Tongue (tissue), 2 donors: ENCODE measurements around the gene ZDHHC5. TPM values are rescaled to one million over a fixed set of nuclear protein-coding genes. Genes with fewer than 3 reads are reported as not detected.
A peak's percentile ranks its signal among the peaks of the same experiment; 100 is the strongest.

Source experiments
- DNase-seq: peaks from one replicate; pipeline ENCODE4 v3.0.0-alpha.2; 2015
- total RNA-seq: library from RNA; depleted of rRNA; stranded (reverse); fragments of >200 nt; gene quantifications from one replicate; pipeline ENCODE4 v1.2.3, GENCODE V29; 2014

Gene ZDHHC5, protein sequence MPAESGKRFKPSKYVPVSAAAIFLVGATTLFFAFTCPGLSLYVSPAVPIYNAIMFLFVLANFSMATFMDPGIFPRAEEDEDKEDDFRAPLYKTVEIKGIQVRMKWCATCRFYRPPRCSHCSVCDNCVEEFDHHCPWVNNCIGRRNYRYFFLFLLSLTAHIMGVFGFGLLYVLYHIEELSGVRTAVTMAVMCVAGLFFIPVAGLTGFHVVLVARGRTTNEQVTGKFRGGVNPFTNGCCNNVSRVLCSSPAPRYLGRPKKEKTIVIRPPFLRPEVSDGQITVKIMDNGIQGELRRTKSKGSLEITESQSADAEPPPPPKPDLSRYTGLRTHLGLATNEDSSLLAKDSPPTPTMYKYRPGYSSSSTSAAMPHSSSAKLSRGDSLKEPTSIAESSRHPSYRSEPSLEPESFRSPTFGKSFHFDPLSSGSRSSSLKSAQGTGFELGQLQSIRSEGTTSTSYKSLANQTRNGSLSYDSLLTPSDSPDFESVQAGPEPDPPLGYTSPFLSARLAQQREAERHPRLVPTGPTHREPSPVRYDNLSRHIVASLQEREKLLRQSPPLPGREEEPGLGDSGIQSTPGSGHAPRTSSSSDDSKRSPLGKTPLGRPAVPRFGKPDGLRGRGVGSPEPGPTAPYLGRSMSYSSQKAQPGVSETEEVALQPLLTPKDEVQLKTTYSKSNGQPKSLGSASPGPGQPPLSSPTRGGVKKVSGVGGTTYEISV
- total RNA-seq = 29.7 TPM

DNA sequence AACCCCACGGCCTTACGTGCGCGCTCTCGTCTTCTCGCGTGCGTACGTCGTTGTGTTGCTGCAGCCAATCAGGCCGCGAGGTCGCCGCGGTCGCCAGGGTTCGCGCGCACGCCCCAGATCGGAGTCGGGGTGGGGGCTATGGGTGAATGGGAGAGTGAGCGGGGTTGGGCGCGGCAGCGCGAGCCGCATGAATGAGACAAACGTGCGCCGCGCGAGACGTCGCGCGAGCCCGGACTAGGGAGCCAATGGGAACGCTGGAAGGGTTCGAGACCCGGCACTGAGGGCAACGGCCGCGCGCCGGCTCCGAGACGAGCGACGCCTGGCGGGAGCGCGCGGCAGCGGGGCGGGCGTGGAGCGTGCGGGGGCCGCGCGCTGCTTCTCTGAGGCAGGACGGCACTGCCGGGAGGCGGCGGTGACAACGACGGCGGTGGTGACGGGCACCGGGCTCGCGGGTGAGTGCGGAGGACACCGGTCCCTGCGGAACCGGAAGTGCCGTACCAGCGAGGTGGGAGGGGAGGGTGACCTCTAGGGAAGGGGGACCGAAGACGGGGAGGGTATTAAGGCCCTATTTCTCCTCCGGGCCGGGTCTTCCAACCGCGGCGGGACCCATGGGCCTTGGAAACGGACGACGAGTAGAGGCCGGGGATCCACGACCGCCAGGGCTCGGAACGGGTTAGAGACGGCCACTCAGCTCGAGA, at the start of gene ZDHHC5:
Gene ZDHHC5, plus strand, starts transcription at position 379 of the 698 bp plus-strand sequence. CDS start 4,977 bp downstream, outside the sequence.
- DNase-seq = peak; percentile 99

DNA sequence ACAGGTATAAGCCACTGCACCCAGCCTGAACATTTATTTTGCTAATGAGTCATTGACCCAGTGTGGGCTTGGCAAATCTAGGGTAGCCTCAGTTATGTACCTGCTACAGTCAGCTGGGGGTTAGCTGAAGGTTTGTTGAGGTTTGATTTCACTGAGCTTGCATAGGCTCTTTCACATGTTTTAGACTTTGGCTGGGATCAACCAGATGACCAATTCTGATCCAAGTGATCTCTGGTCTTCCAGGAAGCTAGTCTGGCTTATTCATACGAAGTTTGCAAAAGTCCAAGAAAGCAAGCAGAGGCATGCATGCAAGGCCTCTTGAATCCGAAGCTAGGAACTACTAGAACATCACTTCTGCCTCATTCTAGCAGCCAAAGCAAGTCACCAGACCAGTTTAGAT, 49.5 kb upstream of the ZDHHC5 start:
- DNase-seq = no peak

DNA sequence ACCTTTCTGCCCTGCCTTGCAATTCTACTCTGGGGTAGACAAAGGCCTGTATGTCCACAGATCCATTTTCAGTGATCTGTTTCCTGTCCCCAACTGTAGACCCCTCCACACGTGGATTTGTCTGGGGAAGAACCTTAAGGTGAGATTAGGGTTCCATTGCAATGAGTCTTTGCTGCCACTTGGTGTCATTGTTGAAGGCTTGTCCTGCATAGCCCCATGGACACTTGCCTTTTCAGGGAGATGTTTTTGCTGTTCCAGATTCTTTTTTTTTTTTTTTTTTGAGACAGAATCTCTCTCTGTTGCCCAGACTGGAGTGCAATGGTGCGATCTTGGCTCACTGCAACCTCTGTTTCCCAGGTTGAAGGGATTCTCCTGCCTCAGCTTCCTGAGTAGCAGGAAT, 48.6 kb upstream of the ZDHHC5 start:
- no peak for DNase-seq

DNA sequence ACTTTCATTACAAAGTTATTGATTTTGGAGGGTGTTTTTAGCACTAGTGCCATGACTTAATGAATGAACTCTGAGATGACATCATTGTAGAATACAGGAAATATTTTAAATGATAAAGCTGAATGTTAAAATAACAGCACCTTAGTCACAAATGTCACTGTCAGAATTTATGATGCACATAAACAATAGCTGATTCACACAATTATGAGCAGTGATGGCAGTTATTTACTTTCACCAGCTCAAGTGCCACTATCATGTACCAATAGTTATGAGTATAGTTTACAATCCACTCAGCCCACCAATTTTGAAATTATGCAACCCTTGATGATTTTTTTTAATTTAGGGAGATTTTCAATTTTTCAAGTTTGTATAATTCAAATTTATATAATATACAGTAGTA, 47.4 kb upstream of the ZDHHC5 start:
- no peak for DNase-seq

DNA sequence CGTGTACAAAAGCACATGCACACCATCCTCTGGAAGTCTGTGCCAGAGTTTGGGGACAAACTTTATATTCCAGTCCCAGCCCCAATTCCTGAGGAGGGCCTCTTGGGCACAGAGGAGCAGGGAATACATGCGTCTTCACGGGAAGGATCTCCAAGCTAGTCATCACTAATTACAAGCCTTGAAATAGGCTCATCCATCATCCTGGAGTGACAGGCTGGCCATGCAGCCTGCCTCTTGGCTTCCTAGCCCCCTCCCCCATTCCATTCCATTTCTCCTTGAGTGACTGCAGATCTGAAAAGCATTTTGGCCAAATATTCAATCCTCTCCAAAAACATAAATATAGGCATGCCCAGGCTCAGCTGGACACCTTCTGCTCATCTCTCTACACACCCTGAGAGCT, 45.7 kb upstream of the ZDHHC5 start:
- no peak for DNase-seq

DNA sequence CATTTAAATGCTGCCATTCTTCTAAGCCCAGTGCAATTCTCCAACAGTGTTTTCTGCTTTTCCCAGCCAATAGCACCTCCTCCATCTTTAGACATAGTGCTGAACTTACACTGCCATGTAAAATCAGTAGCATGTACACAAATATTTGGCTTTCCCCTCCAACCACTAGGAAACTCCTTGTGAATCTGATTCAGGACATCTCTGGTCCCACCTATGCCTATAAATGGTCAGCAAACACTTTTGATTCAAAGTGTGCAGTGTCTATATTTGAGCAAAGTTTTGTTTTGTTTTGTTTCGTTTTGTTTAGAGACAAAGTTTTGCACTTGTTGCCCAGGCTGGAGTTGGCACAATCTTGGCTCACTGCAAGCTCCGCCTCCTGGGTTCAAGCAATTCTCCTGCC, 43.0 kb upstream of the ZDHHC5 start:
- DNase-seq = no peak

DNA sequence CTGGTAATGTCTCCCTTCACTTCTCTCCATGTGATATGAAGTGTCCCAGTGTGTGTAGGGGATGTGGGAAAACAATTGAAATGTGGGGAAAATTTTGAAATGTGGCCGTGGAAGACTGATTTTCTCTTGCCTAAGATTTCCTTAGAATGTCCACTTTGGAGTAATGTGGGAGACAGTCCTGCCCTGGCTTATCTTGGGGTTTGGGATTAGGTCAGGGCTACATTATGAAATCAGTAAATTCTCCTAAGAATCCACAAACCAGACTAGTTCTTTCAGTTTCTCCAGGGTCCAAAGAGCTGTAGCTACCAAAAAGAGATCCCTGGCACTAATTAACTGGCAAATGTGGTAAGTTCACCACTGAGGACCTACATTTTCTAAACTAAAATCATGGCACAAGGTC, 41.0 kb upstream of the ZDHHC5 start:
- DNase-seq = no peak

DNA sequence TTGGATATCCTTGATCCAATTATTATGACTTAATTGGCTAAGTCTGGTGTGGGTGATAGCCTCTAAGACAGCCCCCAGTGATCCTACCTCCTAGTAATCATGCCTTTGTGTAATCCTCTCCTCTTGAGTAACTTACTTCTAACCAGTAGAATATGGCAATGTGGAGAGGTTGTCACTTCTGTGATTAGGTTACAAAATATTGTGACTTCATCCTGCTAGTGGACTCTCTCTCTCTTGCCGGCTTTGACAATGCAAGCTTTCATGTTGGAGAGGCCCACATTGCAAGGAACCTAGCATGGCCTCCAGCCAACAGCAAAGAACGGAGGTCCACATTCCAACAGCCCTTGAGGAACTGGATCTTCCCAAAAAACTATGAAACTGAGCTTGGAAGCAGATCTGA, 37.7 kb upstream of the ZDHHC5 start:
- DNase-seq = no peak

DNA sequence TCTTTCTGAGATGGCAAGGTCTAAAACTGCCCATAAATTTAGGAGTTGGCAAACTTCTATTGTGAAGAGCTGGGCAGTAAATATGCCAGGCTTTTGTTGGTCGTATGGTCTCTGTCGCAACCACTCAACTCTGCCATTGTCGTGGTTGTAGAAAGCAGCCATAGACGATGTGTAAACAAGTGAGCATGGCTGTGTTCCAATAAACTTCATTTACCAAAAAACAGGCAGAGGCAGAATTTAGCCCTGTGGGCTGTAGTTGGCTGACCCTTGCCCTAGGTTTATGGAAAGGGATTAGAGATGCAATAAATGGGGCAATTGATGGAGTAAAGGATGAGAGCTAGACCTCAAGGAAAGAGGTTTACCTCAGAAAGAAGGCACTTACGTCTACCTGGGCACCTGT, 35.8 kb upstream of the ZDHHC5 start:
- DNase-seq = no peak

DNA sequence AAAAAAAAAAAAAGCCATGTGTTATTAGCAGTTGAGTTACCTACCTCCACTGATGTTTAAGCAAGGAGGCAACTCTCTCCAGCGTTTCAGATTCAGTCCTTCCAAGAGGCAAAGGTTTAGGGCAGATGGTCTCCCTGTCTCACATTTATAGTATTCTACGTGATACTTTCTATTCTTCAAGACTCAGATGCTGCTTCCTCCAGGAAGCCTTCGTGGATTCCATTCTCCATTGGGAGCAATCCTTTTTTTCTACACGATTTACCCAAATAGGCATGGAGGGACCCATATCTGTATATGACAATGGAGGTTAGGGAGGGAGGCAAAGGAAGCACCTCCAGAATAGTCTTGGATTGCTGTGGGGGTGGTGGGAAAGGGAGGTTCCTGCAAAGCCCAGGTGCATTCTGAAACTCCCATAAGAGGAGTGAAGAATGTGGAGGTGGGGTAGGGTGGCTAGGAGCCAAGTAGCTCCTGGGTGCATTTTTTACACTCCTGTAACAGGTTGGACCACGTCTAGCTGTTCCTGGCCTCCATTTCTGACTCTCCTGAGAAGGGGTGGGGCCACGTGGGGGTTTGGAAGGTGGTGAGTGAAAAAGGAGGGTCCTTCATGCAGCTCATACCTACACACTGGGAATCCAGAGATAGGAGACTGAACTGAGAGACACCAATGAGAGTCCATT, 34.4 kb upstream of the ZDHHC5 start:
- DNase-seq = peak; percentile 8

DNA sequence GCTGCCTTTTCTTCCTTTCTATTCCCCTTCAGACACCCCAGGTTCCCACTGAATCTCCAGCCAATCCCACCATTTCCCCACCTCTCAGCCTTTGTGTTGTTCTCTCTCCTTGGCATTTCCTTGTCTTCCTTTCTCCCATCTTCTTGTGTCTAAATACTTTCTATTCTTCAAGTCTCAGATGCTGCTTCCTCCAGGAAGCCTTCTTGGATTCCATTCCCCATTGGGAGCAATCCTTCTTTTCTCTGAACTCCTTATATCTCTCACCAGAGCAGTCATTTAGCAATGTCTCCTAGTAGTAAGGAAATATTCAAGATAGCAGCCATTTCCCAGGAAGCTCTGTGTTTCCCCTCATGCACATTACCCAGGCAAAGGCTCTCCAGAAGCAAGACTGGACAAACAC, 33.6 kb upstream of the ZDHHC5 start:
- no peak for DNase-seq

DNA sequence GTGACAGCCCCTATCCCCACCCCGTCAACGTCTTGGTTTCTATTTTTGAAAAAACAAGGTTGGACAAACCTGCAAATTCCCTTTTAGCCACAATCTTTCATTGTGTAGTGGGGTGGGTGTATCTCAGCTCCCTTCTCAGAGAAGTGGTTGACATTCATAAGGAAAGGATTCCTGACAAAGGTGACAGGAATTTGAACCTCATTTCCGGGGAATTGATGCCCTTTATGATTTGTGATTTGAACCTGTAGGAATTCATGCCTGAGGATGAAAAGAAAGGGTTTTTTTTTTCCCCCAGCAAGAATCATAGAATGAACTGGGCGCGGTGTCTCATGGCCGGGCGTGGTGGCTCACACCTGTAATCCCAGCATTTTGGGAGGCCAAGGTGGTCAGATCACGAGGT, 32.7 kb upstream of the ZDHHC5 start:
- no peak for DNase-seq

DNA sequence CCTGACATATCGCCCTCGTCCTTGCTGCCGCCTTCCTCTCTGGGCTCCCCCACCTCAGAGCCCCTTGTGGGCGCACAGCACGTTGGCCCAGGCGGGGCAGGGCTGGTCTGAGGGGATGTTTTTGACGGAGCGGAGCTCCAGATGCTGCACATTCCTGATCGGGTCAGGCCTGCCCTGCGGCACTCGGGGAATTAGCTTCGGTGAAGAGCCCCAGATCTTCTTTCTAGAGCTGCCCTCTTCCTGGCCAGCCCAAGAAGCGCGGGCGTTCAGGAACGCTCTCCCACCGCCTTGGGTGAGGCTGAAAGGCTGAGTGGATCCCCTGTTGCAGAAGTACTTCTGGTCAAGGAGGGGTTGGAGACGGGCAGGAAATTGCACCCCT, 30.3 kb upstream of the ZDHHC5 start:
- DNase-seq = peak; percentile 83

DNA sequence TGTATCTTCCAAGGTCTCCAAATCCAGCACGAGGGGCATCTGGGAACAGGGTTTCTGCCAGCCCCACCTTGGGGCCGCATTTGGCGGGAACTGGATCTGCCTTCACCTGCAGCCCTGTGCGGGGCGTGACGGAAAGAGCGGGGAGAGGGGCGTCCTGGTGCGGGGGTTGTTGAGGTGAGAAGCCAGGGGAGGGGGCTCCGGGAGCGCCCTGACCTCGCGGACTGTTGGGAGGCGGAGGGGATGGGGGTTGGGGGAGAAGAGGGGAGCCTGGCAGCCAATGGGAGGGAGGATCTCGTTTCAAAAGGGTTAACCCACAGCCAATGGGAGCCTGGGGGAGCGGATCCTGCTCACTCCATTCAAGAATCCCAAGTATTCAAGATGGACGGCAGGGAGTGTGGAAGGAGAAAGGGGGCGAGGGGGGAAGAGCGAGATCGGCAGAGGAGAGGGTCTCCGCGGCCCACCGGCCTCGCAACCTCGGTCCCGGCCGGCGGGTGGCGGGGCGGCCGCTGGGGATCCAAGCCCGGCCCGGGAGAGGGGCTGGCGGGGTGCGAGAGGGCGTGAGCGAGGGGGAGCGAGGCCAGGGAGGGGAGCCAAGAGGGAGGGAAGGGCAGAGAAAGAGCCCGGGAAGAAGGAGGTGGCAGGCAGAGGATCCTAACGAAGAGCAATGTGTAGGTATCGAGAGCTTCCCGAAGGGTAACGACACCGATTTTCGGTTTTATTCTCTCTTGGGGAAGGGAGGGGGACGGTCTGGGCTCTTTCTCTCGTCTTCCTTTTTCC, 29.7 kb upstream of the ZDHHC5 start:
- DNase-seq = peak; percentile 97

DNA sequence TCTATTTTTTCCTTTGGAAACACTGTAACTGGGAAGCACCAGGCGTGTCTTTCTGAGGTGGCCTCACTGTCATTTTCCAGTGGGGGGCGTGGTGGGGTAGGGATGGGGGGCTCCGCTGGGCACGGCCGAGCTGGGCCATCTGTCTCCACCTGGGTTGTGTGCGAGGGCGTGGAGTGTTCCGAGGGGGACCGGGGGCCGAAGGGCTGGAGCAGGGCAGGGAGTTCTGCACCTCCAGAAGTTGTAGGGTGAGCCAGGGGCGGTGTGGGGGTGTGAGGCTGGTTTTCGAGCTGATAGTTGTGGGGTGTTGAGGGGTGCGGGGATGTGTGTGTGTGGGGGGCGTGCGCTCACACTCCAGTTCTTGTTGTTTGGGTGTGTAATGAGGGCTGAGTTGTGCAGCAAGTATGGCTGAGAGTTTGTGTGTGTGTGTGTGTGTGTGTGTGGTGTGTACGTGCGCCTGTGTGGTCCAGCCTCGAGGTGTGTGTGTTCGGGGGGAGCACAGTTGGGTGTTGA, 29.0 kb upstream of the ZDHHC5 start:
- DNase-seq = peak; percentile 52

DNA sequence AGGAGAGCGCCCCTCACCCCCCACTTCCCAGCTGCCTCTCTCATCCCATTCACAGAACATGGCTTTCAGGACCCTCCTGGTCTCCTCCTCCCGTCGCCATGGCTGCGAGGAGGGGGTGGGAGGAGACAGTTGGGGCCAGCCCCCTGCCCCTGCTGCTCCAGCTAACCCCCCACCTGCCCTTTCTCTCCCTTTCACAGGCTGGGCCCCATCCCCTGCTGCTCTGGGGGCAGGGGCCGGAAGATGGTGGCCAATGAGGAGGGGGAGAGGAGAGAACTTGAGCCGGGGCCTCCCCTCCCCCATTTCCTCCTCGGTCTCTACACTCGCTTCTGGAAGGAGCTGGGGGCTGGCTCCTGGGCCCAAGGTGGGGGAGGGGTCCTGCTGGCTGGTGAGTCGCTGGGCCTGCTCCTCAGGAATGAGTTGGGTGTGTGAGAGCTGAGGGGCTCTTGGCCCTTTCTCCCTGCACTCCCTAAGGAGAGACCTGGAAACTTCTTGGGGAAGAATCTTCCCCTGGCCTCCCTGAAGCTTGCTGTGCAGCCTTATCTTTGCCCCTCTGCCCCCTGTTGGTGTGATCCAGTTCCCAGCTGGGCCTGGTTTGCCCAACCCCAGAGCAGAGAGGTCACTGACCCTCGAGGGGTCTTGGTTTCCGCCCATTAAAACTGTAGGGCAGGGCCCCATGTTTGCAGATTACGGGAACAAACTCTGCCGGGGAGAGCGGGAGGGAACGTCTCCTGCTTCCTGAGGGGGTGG, 28.4 kb upstream of the ZDHHC5 start:
- DNase-seq = peak; percentile 90

DNA sequence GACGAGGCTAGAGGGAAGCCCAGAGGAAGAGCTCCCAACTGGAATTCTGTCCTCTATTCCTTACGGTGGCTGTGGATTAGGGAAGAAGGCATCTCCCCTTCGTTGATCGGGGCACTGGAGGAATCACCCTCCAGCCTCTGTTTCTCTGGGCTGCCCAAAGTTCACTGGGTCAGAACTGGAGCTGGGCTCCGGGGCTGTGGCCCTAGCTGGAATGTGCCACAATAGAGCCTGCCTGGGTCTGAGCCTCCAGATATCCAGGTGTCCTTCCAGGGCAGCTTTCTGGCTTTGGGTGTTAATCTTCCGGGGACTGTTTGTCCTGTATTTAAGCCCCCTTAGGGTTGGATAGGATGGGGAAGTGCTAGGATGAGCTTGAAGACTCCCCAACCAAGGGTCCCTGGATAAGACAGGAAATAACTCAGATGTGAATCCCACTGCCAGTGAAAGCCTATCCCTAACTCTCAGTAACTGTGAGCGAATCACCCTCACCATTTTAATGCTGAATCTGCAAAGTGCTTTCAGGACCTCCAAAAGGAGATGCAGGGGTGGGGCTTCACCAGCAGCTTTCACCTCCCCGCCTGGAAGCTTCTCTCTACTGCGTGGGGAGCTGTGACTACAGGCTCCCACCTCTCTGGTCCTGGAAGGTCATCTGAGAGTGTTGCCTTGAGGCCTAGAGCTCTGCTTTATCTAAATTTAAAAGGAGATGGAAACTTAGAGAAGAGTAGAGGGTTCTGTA, 27.7 kb upstream of the ZDHHC5 start:
- no peak for DNase-seq

DNA sequence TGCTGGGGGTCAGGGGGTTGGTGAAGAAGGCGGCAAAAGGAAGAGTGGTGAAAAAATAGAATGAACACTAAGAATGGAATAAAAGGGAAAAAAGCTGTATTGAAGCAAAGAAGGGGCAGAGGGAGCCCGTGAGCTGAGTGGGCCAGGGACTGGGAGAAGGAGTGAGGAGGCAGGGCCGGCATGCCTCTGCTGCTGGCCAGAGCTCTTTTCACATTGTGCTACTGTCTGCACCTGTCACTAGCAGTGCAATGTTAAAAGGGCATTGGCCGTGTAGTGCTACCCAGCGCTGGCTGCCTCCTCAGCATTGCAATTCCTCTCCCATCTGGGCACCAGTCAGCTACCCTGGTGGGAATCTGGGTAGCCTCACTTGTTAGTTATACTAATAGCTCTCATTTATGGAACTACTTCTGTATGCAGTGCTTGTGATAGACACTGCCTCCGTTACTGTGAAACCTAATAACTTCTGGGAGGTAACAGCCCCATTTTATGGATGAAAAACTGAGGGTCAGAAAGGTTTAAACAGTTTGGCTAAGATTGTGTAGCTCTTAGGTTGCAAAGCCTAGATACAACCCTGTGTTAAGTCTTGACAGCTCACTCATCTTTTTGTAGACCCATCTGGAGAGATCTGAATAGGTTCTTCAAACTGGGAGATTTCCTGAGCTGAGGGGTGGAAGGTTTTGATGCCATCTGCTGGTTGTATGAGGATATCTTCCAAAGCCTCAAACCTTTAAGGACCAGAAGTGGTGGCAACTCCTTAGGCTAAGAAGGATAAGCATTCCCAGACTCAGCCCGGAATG, 26.7 kb upstream of the ZDHHC5 start:
- peak; percentile 69 for DNase-seq

DNA sequence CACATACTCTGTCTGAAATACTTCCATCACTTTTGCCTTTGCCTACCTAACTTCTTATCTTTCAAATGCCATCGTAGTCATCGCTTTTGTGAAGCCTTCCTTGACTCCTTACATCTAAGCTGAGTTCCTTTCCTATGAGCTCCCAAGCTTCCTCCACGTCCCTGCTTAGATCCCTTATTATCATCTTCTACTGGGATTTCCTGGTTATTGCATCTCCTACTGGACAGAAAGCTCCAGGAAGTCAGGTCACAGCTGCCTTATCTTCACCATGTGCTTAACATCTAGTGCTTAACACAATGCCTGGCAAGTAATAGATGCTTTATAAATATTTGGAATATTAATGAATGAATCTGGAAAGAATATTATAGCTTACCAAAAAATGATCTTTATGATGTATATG, 24.1 kb upstream of the ZDHHC5 start:
- DNase-seq = no peak
